HG03342 (cell line): ENCODE measurements around the gene CLCN1.

Source experiments
- ATAC-seq: cut with Tn5 transposase; IDR thresholded peaks from one replicate; pipeline ENCODE4 v1.9.1; 2021; ENCODE audit warnings: mild to moderate bottlenecking, moderate library complexity; ENCODE audit not compliant: unreplicated experiment

Gene CLCN1

GRCh38 chr7:143329471-143330170 is 13.7 kb downstream of the CLCN1 start:
- no peak for ATAC-seq

GRCh38 chr7:143331179-143331801 is 15.4 kb downstream of the CLCN1 start:
- ATAC-seq, result no peak

GRCh38 chr7:143334244-143334643 is 18.3 kb downstream of the CLCN1 start:
- no peak for ATAC-seq

GRCh38 chr7:143337216-143337615 is 21.3 kb downstream of the CLCN1 start:
- ATAC-seq, result no peak

GRCh38 chr7:143341842-143342241 is 25.9 kb downstream of the CLCN1 start:
- ATAC-seq, result no peak

DNA sequence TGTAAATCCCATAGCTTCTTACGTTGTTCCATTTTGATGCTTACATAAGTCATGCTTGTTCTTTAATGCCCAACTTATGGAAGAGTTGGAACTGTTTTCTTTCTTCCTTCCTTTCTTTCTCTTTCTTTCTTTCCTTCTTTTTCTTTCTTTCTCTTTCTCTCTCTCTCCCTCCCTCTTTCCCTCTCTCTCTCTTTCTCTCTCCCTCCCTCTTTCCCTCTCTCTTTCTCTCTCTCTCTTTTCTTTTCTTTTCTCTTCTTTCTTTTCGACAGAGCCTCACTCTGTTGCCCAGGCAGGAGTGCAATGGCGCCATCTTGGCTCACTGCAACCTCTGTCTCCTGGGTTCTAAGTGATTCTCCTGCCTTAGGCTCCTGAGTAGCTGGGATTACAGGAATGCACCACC is 27.7 kb downstream of the CLCN1 start:
- ATAC-seq, result no peak

DNA sequence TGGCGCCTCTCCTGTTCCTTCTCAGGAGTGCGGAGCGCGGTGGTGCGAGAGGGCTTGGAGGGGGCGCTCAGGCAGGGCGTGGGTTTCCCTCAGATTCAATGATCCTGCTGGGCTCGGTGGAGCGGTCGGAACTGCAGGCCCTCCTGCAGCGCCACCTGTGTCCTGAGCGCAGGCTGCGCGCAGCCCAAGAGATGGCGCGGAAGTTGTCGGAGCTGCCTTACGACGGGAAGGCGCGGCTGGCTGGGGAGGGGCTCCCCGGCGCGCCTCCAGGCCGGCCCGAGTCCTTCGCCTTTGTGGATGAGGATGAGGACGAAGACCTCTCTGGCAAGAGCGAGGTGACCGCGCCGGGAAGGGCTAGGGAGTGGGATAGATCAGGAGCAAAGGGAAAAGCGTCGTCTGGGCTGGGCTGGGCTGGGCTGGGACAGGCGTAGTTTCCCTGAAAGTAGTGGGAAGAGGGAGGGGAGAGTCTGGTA is 29.6 kb downstream of the CLCN1 start:
- ATAC-seq, result peak; percentile 89

DNA sequence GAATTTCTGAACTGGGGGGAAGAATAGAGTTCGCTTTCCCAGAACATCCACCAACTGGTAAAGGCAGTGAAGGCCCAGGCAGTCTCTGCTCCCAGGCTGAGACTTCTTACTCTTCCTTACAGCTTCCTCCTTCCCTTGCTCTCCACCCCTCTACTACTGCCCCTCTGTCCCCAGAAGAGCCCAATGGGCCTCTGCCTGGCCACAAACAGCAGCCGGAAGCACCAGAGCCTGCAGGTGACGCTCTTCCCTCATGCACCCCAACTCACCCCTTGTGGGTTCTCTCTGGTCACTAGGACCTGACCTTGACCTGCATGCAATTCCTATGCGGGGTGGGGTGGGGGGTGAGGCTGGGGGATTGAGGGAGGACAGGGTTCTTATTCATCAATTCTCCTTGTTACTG is 30.1 kb downstream of the CLCN1 start:
- ATAC-seq, result no peak

DNA sequence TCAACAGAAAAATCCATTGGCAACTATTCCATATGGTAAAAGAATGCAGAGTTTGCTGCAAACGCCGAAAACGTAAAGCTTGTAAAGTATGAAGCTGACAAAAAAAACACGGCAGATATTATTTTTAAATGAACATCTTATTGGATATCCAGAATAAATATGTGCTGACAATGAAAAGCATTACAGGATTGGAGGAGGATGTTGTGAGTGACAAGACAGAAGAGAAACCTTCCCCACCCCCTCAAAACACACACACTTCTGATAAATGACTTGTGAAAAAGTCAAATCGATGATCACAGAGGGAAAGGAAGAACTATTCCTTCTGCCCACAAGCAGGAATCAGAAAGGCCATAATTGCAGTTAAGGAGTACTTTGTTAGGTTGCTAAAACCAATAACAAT is 32.0 kb downstream of the CLCN1 start:
- ATAC-seq, result no peak

- ATAC-seq, result no peak
Observed at GRCh38 chr7:143351060-143351459, 35.1 kb downstream of the CLCN1 start.

- no peak for ATAC-seq
Observed at GRCh38 chr7:143351574-143351973, 35.7 kb downstream of the CLCN1 start.

- no peak for ATAC-seq
Observed at GRCh38 chr7:143352531-143353002, 36.7 kb downstream of the CLCN1 start.

- ATAC-seq, result no peak
Observed at GRCh38 chr7:143354376-143354775, 38.5 kb downstream of the CLCN1 start.

DNA sequence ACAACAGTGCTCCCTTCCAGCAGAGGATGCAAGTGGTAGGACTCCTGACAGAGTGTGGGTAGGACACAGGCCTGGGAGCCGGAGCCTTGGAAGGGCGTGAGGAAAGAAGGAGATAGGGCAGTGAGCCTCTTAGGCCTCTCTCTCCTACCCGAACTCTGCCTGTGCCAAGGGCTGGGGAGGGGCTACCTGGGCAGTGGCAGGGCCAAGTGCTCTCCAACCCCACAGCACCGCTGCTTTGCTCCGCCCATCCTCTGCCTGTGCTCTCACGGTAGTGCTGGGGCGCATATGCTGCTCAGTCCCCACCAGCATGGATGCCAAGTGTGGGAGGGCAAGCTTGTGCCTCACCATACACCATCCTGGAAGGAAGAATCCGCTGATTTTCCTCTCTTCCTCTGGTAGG is 39.1 kb downstream of the CLCN1 start:
- no peak for ATAC-seq

DNA sequence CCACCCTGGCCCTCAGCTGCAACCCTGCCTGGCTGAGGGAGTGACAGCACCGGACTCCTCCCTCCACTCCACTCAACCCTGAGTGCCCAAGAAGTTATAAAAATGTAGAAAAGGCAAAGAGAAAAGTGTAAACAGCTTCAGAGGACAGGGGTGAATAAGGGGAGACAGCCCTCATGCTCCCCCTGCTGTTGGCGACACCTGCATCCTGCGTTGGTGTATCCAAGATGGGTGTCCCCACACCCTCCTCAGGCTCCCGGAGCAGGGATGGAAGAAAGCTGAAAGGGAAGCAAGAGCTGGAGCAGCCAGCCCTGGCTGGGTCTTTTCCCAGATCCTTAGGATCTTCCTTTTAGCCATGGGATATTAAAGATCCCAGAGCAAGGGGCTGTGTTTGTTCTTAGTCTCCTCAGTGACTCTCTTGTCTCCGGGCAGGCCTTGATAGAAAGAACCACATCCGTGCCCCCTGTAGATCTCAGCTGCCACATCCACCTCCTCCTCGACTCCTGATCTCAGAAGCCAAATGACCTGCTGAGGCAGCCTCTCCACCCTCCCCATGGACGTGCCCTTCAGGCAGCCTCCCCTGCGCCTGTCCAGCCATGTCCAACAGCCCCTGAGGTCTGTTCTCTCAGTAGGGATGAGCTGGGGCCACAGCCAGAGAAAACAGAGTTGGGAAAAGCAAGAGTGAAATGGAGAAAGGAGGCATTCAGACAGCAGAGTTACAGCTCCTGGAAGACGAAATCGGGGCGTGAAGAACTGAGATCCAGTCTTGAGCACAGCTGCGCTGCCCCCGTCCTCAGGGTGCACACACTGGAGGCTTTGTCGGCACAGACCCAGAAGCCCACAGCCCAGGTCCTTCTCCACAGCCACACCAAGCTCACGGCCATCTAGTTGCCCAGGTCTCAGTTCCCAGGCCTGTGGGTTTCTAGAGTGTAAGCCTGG is 39.8 kb downstream of the CLCN1 start:
- no peak for ATAC-seq

- no peak for ATAC-seq
Observed at GRCh38 chr7:143356414-143357050, 40.6 kb downstream of the CLCN1 start.

GRCh38 chr7:143358626-143359025 is 42.7 kb downstream of the CLCN1 start:
- no peak for ATAC-seq

DNA sequence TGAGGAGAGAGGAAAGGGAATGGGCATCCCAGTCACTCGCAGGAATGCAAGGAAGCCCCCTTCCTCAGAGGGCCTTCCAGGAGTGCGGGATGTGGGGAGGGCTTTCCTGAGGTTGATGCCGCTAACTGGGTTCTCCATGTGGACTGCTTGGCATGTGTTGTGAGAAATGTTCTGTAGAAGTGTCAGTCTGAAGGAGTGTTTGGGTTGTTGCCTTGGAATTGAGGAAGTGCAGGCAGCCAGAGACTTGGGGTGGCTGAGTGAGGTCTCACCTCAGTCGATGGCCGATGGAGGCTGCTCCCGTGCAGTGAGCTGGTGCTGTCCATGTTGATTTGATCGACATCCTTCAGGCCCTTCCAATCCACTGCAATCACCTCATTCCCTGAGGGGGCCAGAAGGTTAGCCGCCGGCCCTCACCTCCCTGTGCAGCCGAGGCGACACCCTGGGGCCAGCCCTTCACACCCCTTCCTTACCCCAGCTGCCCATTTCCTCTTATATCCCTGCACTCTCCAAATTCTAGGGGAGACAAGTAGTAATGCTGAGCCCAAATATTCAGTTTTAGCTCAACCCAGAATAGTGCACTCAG is 44.0 kb downstream of the CLCN1 start:
- ATAC-seq, result no peak

- no peak for ATAC-seq
Observed at GRCh38 chr7:143360788-143361551, 45.1 kb downstream of the CLCN1 start.
